Caco-2 (cell line): ENCODE measurements around the gene LRRC8C. TPM values are rescaled to one million over a fixed set of nuclear protein-coding genes. Genes with fewer than 3 reads are reported as not detected.

Source experiments
- BruUV-seq: library from RNA; stranded (reverse); fragments of 400-500 nt; replicated peaks from 2 replicates; lab custom pipeline; 2021; lab: Mats Ljungman, UMichigan
- CTCF ChIA-PET: fragments of 300-600 bp; sonication (Branson Sonifier 250); formaldehyde crosslinking; loops from one replicate; lab custom pipeline; 2022; ENCODE audit warnings: antibody characterized with exemption; lab: Charles Lee
- POLR2A ChIA-PET: fragments of 300-600 bp; sonication (Branson Sonifier 250); formaldehyde crosslinking; loops from one replicate; lab custom pipeline; 2022; ENCODE audit warnings: antibody characterized with exemption; lab: Charles Lee
- DNase-seq, 2 experiments: peaks; one replicate each; pipeline versions ENCODE4 v3.0.0 to v3.0.0-alpha.2; 2020 to 2022
- H3K27me3 ChIP-seq: replicated peaks from 2 replicates; pipeline ENCODE4 v1.6.0; 2011; ENCODE audit warnings: low read length; ENCODE audit not compliant: control insufficient read depth, insufficient read depth
- H3K36me3 ChIP-seq: 2 replicates; pipeline ENCODE4 v1.5.1; 2011; ENCODE audit warnings: low read length; ENCODE audit not compliant: control insufficient read depth, insufficient read depth
- H3K4me1 ChIP-seq: fragments of 250-450 bp; sonication (Bioruptor Pico); 2 replicates; pipeline ENCODE4 v1.5.1; 2020; ENCODE audit warnings: mild to moderate bottlenecking
- H3K4me3 ChIP-seq: 2 replicates; pipeline ENCODE4 v1.5.1; 2011; ENCODE audit warnings: low read depth, mild to moderate bottlenecking, control low read depth, low read length
- H3K9me3 ChIP-seq: fragments of 250-450 bp; sonication (Bioruptor Pico); 2 replicates; pipeline ENCODE4 v1.5.1; 2020; ENCODE audit warnings: mild to moderate bottlenecking, moderate library complexity
- H3K27ac Mint-ChIP-seq: one replicate; pipeline ENCODE4 v1.8.0; 2022; ENCODE audit warnings: mixed read lengths; ENCODE audit not compliant: unreplicated experiment
- H3K27me3 Mint-ChIP-seq: one replicate; pipeline ENCODE4 v1.8.0; 2022; ENCODE audit warnings: mixed read lengths; ENCODE audit not compliant: insufficient read depth, unreplicated experiment
- H3K36me3 Mint-ChIP-seq: one replicate; pipeline ENCODE4 v1.8.0; 2022; ENCODE audit warnings: mild to moderate bottlenecking, mixed read lengths; ENCODE audit not compliant: insufficient read depth, unreplicated experiment
- H3K4me1 Mint-ChIP-seq: one replicate; pipeline ENCODE4 v1.8.0; 2022; ENCODE audit warnings: low read depth, mixed read lengths; ENCODE audit not compliant: unreplicated experiment
- H3K4me3 Mint-ChIP-seq: one replicate; pipeline ENCODE4 v1.8.0; 2022; ENCODE audit warnings: mild to moderate bottlenecking, moderate library complexity, mixed read lengths; ENCODE audit not compliant: unreplicated experiment
- H3K9me3 Mint-ChIP-seq: one replicate; pipeline ENCODE4 v1.8.0; 2022; ENCODE audit warnings: mixed read lengths; ENCODE audit not compliant: unreplicated experiment
- CTCF ChIP-seq, 2 experiments: fragments of 200-600 bp in 1 of 2; IDR thresholded peaks; 1 replicate in 1 of 2; 2 replicates in 1 of 2; pipeline versions ENCODE4 v1.5.1 to v1.8.0; 2011 to 2022; ENCODE audit warnings: antibody characterized with exemption in 1 of 2, control low read depth in 1 of 2, inconsistent platforms in 1 of 2, low read depth in 1 of 2, low read length in 1 of 2, mild to moderate bottlenecking in 1 of 2, moderate library complexity in 1 of 2; ENCODE audit not compliant: insufficient read depth in 1 of 2, severe bottlenecking in 1 of 2, unreplicated experiment in 1 of 2
- intact Hi-C: fragments of 100-400 bp; cut with micrococcal nuclease; formaldehyde crosslinking; loops from one replicate; pipeline ENCODE4 v1.10.0; 2022; ENCODE audit not compliant: unreplicated experiment
- total RNA-seq: library from RNA; stranded (reverse); gene quantifications from 2 replicates; pipeline ENCODE4 v1.2.3, GENCODE V29; 2022

The LRRC8C gene
- total RNA-seq, 1 experiment from 2014 or later: 0.11 TPM

GRCh38 chr1:89624314-89624713, 8.6 kb upstream of the LRRC8C start:
- H3K4me3 Mint-ChIP-seq: no peak overlapping the region
- H3K27me3 Mint-ChIP-seq: no peaks in the 10 kb centered on the region
- intact Hi-C loops: no loop called here
- no TSS peak for BruUV-seq
- no peak for TF ChIP-seq CTCF (IDR thresholded peaks at IDR 0.05; ENCODE audit: insufficient read depth in 1 of 2, low read depth in 1 of 2, low read length in 1 of 2, severe bottlenecking in 1 of 2, unreplicated experiment in 1 of 2)
- H3K27ac Mint-ChIP-seq: no peak overlapping the region
- CTCF ChIA-PET: no interaction called here
- Histone ChIP-seq H3K4me3 (no peak overlapping the region), H3K27me3 (no peaks in the 10 kb centered on the region), H3K9me3 (no peaks in the 10 kb centered on the region), H3K4me1 (no peaks in the 10 kb centered on the region), H3K36me3 (no peaks in the 10 kb centered on the region)
- no peak for DNase-seq
- no peaks in the 10 kb centered on the region for H3K9me3 Mint-ChIP-seq
- no peaks in the 10 kb centered on the region for H3K36me3 Mint-ChIP-seq
- POLR2A ChIA-PET: no interaction called here
- H3K4me1 Mint-ChIP-seq: no peaks in the 10 kb centered on the region

- H3K27ac Mint-ChIP-seq: no peak overlapping the region
- no peaks in the 10 kb centered on the region for H3K9me3 Mint-ChIP-seq
- no peaks in the 10 kb centered on the region for H3K4me1 Mint-ChIP-seq
- CTCF ChIA-PET: no interaction called here
- TF ChIP-seq CTCF (IDR thresholded peaks at IDR 0.05; ENCODE audit: insufficient read depth in 1 of 2, low read depth in 1 of 2, low read length in 1 of 2, severe bottlenecking in 1 of 2, unreplicated experiment in 1 of 2): no peak
- intact Hi-C loops: no loop called here
- Histone ChIP-seq H3K9me3 (no peaks in the 10 kb centered on the region), H3K4me3 (no peak overlapping the region), H3K27me3 (no peaks in the 10 kb centered on the region), H3K4me1 (no peaks in the 10 kb centered on the region), H3K36me3 (no peaks in the 10 kb centered on the region)
- H3K4me3 Mint-ChIP-seq: no peak overlapping the region
- no TSS peak for BruUV-seq
- no peak for DNase-seq
- H3K36me3 Mint-ChIP-seq: no peaks in the 10 kb centered on the region
- POLR2A ChIA-PET: no interaction called here
- H3K27me3 Mint-ChIP-seq: no peaks in the 10 kb centered on the region
These were observed 8.1 kb upstream of the LRRC8C start for GRCh38 chr1:89624715-89625323.

- ChIA-PET POLR2A (no interaction called here), CTCF (interaction anchor here (0.6 kb wide), 1 partner anchor 10 kb away, joined by 3 read pairs; no protein-coding TSS in a partner anchor)
- no peaks in the 10 kb centered on the region for H3K36me3 ChIP-seq
- no peaks in the 10 kb centered on the region for H3K27me3 Mint-ChIP-seq
- no peaks in the 10 kb centered on the region for H3K4me1 ChIP-seq
- BruUV-seq: no TSS peak
- H3K4me1 Mint-ChIP-seq: no peaks in the 10 kb centered on the region
- intact Hi-C loops: no loop called here
- H3K4me3 ChIP-seq: no peak overlapping the region
- TF ChIP-seq CTCF (IDR thresholded peaks at IDR 0.05; ENCODE audit: insufficient read depth in 1 of 2, low read depth in 1 of 2, low read length in 1 of 2, severe bottlenecking in 1 of 2, unreplicated experiment in 1 of 2): no peak
- H3K36me3 Mint-ChIP-seq: no peaks in the 10 kb centered on the region
- no peak overlapping the region for H3K27ac Mint-ChIP-seq
- no peak for DNase-seq
- no peaks in the 10 kb centered on the region for H3K9me3 ChIP-seq
- no peak overlapping the region for H3K4me3 Mint-ChIP-seq
- H3K27me3 ChIP-seq: no peaks in the 10 kb centered on the region
- H3K9me3 Mint-ChIP-seq: no peaks in the 10 kb centered on the region
These were observed 5.3 kb upstream of the LRRC8C start for GRCh38 chr1:89627596-89627962.
